ENCODE data around the gene KIF16B.

Gene KIF16B

DNA sequence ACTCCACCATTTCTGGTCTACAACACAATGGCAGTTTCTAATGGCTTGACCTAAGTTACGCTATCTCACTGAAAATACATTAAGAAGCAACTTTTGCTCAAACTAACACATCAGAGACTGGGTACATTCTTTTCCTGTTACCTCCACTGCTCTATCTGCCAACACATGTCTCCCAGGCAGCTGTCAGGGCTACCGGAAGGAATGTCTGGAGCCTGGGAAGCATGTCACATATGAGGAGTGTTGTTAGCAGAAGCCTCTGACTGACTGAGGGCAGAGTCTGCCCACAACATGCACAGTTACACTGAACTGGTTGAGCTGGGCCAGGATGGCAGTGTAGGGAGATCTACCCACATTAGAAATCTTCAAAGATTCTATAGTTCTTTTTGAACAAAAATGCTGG is 264.5 kb downstream of the KIF16B start:
- FAIRE-seq = no peak
- no peak for DNase-seq (ENCODE audit: insufficient read length, low spot score)
- TF ChIP-seq CTCF (IDR thresholded peaks at IDR 0.05; ENCODE audit: insufficient read depth, missing control alignments) = no peak

GRCh38 chr20:16302818-16303217 is 270.4 kb downstream of the KIF16B start:
- FAIRE-seq = no peak
- no peak for TF ChIP-seq CTCF (IDR thresholded peaks at IDR 0.05; ENCODE audit: insufficient read depth, missing control alignments)

GRCh38 chr20:16301986-16302385 is 271.3 kb downstream of the KIF16B start:
- DNase-seq (ENCODE audit: insufficient read length, low spot score) (no peak), FAIRE-seq (no peak)
- TF ChIP-seq CTCF (IDR thresholded peaks at IDR 0.05; ENCODE audit: insufficient read depth, missing control alignments) = no peak

More at GRCh38 chr20:16302818-16303217, 270.4 kb downstream of the KIF16B start:
- no peak for DNase-seq (ENCODE audit: insufficient read length, low spot score)

GRCh38 chr20:16299897-16300296 is 273.4 kb downstream of the KIF16B start:
- DNase-seq (ENCODE audit: insufficient read length, low spot score) (no peak), FAIRE-seq (no peak)
- TF ChIP-seq CTCF (IDR thresholded peaks at IDR 0.05; ENCODE audit: insufficient read depth, missing control alignments) = no peak

GRCh38 chr20:16296931-16297330 is 276.3 kb downstream of the KIF16B start:
- no peak for TF ChIP-seq CTCF (IDR thresholded peaks at IDR 0.05; ENCODE audit: insufficient read depth, missing control alignments)
- DNase-seq (ENCODE audit: insufficient read length, low spot score) (no peak), FAIRE-seq (no peak)

DNA sequence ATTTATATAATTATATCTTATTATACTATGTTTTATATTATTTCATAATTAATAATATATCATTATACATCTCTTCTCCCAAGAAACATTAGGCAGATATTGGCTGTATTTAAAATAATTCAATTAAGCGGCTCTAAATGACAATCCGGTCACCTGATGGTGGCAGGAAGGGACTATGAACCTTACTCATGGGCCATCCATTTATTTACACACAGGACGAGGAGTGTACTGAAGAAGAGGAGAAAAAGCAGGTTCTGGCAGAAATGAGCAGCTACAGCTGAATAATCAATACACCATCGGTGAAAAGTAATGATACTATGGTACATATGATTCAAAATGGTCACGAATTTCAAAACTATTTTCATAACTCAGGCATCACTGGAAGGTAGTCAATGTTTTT is 277.7 kb downstream of the KIF16B start:
- DNase-seq (ENCODE audit: insufficient read length, low spot score) = no peak
- no peak for FAIRE-seq
- no peak for TF ChIP-seq CTCF (IDR thresholded peaks at IDR 0.05; ENCODE audit: insufficient read depth, missing control alignments)

DNA sequence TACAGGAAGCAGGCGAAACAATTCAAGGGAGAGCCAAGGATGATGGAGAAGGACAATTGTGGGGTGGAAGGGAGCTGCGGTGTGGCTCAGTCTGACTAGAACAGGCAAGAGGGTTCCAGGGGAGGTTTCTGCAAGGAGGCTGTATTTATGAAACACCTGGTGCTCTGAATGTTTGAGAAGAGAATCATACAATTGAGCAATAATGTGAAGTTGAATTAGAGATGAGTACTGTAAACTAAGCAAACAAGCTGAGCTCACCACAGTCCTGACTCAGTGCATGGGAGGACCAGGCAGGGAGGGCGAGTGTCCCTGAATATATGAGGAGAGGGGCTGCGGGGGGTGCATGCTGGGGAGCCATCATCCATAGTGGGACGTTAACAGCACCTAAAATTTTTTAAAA is 279.7 kb downstream of the KIF16B start:
- TF ChIP-seq CTCF (IDR thresholded peaks at IDR 0.05; ENCODE audit: insufficient read depth, missing control alignments) = no peak
- DNase-seq (ENCODE audit: insufficient read length, low spot score) (no peak), FAIRE-seq (no peak)
